SU-DHL-6 (cell line): ENCODE results near the gene FBXO31.

Experiments used
- EZH2phosphoT487 ChIP-seq: fragments of 200-600 bp; sonication (generic), shearing (Covaris generic); conservative IDR thresholded peaks from 2 replicates; pipeline ENCODE4 v1.6.1; 2018; ENCODE audit warnings: mild to moderate bottlenecking, antibody characterized with exemption, low read length, moderate library complexity, mixed read lengths
- TF ChIP-seq, protein P1 (sequence below): fragments of 200-600 bp; sonication (generic); IDR thresholded peaks from one replicate; pipeline ENCODE4 v1.5.1; 2017; ENCODE audit warnings: antibody characterized with exemption, mild to moderate bottlenecking, low read length, moderate library complexity; ENCODE audit not compliant: insufficient read depth, poor library complexity, severe bottlenecking

DNA sequence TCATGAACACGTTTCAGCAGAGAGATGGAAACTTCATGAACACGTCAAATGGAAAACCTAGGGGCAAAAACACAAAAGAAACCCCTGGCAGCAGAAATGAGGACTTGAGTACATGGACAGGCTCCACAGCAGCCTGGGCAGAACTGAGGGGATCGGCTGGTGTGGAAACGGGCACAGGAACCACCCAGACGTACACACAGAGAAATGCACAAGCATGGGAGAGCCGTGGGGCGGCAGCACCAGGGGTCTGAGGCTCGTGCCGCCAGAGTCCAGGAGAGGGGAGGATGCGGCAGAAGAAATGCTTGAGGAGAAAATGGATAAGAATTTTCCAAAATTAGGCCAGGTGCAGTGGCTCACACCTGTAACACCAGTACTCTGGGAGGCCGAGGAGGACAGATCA lies 38.5 kb upstream of the FBXO31 start:
- TF ChIP-seq, protein P1, sequence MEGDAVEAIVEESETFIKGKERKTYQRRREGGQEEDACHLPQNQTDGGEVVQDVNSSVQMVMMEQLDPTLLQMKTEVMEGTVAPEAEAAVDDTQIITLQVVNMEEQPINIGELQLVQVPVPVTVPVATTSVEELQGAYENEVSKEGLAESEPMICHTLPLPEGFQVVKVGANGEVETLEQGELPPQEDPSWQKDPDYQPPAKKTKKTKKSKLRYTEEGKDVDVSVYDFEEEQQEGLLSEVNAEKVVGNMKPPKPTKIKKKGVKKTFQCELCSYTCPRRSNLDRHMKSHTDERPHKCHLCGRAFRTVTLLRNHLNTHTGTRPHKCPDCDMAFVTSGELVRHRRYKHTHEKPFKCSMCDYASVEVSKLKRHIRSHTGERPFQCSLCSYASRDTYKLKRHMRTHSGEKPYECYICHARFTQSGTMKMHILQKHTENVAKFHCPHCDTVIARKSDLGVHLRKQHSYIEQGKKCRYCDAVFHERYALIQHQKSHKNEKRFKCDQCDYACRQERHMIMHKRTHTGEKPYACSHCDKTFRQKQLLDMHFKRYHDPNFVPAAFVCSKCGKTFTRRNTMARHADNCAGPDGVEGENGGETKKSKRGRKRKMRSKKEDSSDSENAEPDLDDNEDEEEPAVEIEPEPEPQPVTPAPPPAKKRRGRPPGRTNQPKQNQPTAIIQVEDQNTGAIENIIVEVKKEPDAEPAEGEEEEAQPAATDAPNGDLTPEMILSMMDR: no peak
- no peak for TF ChIP-seq EZH2phosphoT487
